ENCODE measurements around the gene SLC4A2. TPM values are rescaled to one million over a fixed set of nuclear protein-coding genes. Genes with fewer than 3 reads are reported as not detected.

SLC4A2 gene
- total RNA-seq, 1 donor: 41.5 TPM

- no peak for DNase-seq (ENCODE audit: low read depth in 2 of 3, low spot score in 2 of 3)
These were observed 63.9 kb downstream of the SLC4A2 start for GRCh38 chr7:151123158-151123821.

GRCh38 chr7:151123822-151124464 is 64.6 kb downstream of the SLC4A2 start:
- peak; percentile 78 to 82 (median 80) for DNase-seq (ENCODE audit: low read depth in 2 of 3, low spot score in 2 of 3)

- no peak for DNase-seq (ENCODE audit: low read depth in 2 of 3, low spot score in 2 of 3)
These were observed 65.1 kb downstream of the SLC4A2 start for GRCh38 chr7:151124481-151124880.

- no peak for DNase-seq (ENCODE audit: low read depth in 2 of 3, low spot score in 2 of 3)
These were observed 65.6 kb downstream of the SLC4A2 start for GRCh38 chr7:151124899-151125399.

- DNase-seq (ENCODE audit: low read depth in 2 of 3, low spot score in 2 of 3): peak in 1 of 3 donors; percentile 16
These were observed 66.1 kb downstream of the SLC4A2 start for GRCh38 chr7:151125470-151125845.

- no peak for DNase-seq (ENCODE audit: low read depth in 2 of 3, low spot score in 2 of 3)
These were observed 66.6 kb downstream of the SLC4A2 start for GRCh38 chr7:151125846-151126481.

Other genes with a start within 250 kb of the SLC4A2 start
- gene AOC1, start 207.1 kb upstream of the SLC4A2 start, total RNA-seq: 1.1 TPM
- gene KCNH2, start 81.3 kb upstream of the SLC4A2 start, total RNA-seq: 53.9 TPM
- 0.27 TPM for gene NOS3, start 68.6 kb upstream of the SLC4A2 start, total RNA-seq
- gene ATG9B, start 35.1 kb upstream of the SLC4A2 start, total RNA-seq: 2.7 TPM
- 27.5 TPM for gene ABCB8, start 31.1 kb upstream of the SLC4A2 start, total RNA-seq
- 0.54 TPM for gene ASIC3, start 11.1 kb upstream of the SLC4A2 start, total RNA-seq
- gene CDK5, start 1.7 kb upstream of the SLC4A2 start, total RNA-seq: 17.5 TPM
- 64.4 TPM for gene FASTK, start 21.2 kb downstream of the SLC4A2 start, total RNA-seq
- gene TMUB1, start 23.9 kb downstream of the SLC4A2 start, total RNA-seq: 25.6 TPM
- gene AGAP3, start 26.9 kb downstream of the SLC4A2 start, total RNA-seq: 95.9 TPM
- not detected for gene GBX1, start 108.1 kb downstream of the SLC4A2 start, total RNA-seq
- gene ASB10, start 127.7 kb downstream of the SLC4A2 start, total RNA-seq: not detected
- gene H2BK1, start 150.9 kb downstream of the SLC4A2 start, total RNA-seq: not detected
- 32.3 TPM for gene ABCF2, start 167.6 kb downstream of the SLC4A2 start, total RNA-seq
- gene CHPF2, start 172.9 kb downstream of the SLC4A2 start, total RNA-seq: 95.3 TPM
- gene SMARCD3, start 189.1 kb downstream of the SLC4A2 start, total RNA-seq: 8.3 TPM

Measured in hematopoietic multipotent progenitor cell (in vitro differentiated cells).